HG02623 (cell line): ENCODE data around the gene CPEB1.

Experiments used
- ATAC-seq: cut with Tn5 transposase; IDR thresholded peaks from one replicate; pipeline ENCODE4 v1.9.1; 2021; ENCODE audit warnings: moderate library complexity; ENCODE audit not compliant: unreplicated experiment

Gene CPEB1

GRCh38 chr15:82647045-82647834, at the start of gene CPEB1:
Gene CPEB1, minus strand, starts transcription at chr15:82647363. Its CDS starts 18,904 bp downstream, at chr15:82628459.
- ATAC-seq = no peak

GRCh38 chr15:82692171-82692570, 45.0 kb upstream of the CPEB1 start:
- ATAC-seq = no peak

- no peak for ATAC-seq
These were observed 42.0 kb upstream of the CPEB1 start for GRCh38 chr15:82689147-82689546.

- ATAC-seq = no peak
These were observed 41.5 kb upstream of the CPEB1 start for GRCh38 chr15:82688691-82689090.

- no peak for ATAC-seq
These were observed 34.2 kb upstream of the CPEB1 start for GRCh38 chr15:82681371-82681770.

GRCh38 chr15:82680200-82681102, 33.3 kb upstream of the CPEB1 start:
- peak; percentile 83 for ATAC-seq

GRCh38 chr15:82679626-82680199, 32.5 kb upstream of the CPEB1 start:
- ATAC-seq = no peak

GRCh38 chr15:82677720-82678323, 30.7 kb upstream of the CPEB1 start:
- no peak for ATAC-seq

- ATAC-seq = no peak
These were observed 27.7 kb upstream of the CPEB1 start for GRCh38 chr15:82674873-82675272.

GRCh38 chr15:82670699-82671098, 23.5 kb upstream of the CPEB1 start:
- ATAC-seq = no peak

- ATAC-seq = no peak
These were observed 19.4 kb upstream of the CPEB1 start for GRCh38 chr15:82666606-82667005.

GRCh38 chr15:82664021-82664420, 16.9 kb upstream of the CPEB1 start:
- ATAC-seq = no peak

GRCh38 chr15:82663186-82663600, 16.0 kb upstream of the CPEB1 start:
- ATAC-seq = no peak

GRCh38 chr15:82662641-82663040, 15.5 kb upstream of the CPEB1 start:
- no peak for ATAC-seq

- no peak for ATAC-seq
These were observed 13.2 kb upstream of the CPEB1 start for GRCh38 chr15:82660378-82660777.

GRCh38 chr15:82656641-82657266, 9.6 kb upstream of the CPEB1 start:
- no peak for ATAC-seq

GRCh38 chr15:82655606-82656005, 8.4 kb upstream of the CPEB1 start:
- no peak for ATAC-seq

- no peak for ATAC-seq
These were observed 6.5 kb upstream of the CPEB1 start for GRCh38 chr15:82653483-82654168.

- no peak for ATAC-seq
These were observed 4.5 kb upstream of the CPEB1 start for GRCh38 chr15:82651708-82652107.

GRCh38 chr15:82650046-82650670, 3.0 kb upstream of the CPEB1 start:
- ATAC-seq = no peak
